ENCODE results near the gene STRN3. TPM values are rescaled to one million over a fixed set of nuclear protein-coding genes. Genes with fewer than 3 reads are reported as not detected.

Gene STRN3
- total and polyA plus RNA-seq, 2 donors (not counting 1 experiment from before 2014, with no cell fraction given): 7.7 to 43.9 TPM

- Histone ChIP-seq H3K9me3 (ENCODE audit: control extremely low read depth in 1 of 3, control insufficient read depth in 2 of 3, insufficient read depth in 1 of 3, low read length in 2 of 3) (peaks cover 0 to 3% (median 0%) of the 10 kb centered on the region in 3 donors), H4K20me1 (ENCODE audit: control insufficient read depth, insufficient read depth, low read length, poor library complexity, severe bottlenecking) (peaks cover 44% of the 10 kb centered on the region), H3K4me1 (ENCODE audit: control insufficient read depth in 2 of 2, insufficient read depth in 2 of 2, low read length in 2 of 2) (peaks cover 4 to 10% of the 10 kb centered on the region in 2 donors), H3K27ac (ENCODE audit: low read length in 2 of 2) (no peak overlapping the region), H3K4me2 (replicated peaks; ENCODE audit: low read depth, low read length, poor library complexity, severe bottlenecking) (no peak overlapping the region), H2AFZ (ENCODE audit: insufficient read depth, low read depth, low read length, poor library complexity, severe bottlenecking) (no peak overlapping the region), H3K4me3 (ENCODE audit: control extremely low read depth in 1 of 5, extremely low read depth in 1 of 5, insufficient read depth in 1 of 5, low read depth in 2 of 5, low read length in 4 of 5) (no peak overlapping the region), H3K9ac (ENCODE audit: low read length) (no peak overlapping the region), H3K27me3 (replicated peaks in 1 of 4; ENCODE audit: control extremely low read depth in 1 of 4, control insufficient read depth in 3 of 4, insufficient read depth in 4 of 4, low read length in 3 of 4) (no peaks in the 10 kb centered on the region), H3K36me3 (replicated peaks in 1 of 2; ENCODE audit: control extremely low read depth in 1 of 2, control insufficient read depth in 1 of 2, extremely low read depth in 1 of 2, insufficient read depth in 2 of 2, low read length in 1 of 2) (no peaks in the 10 kb centered on the region), H3K79me2 (ENCODE audit: control insufficient read depth, insufficient read depth, low read length) (peaks cover 97% of the 10 kb centered on the region)
- Mint-ChIP-seq H3K27me3 (no peaks in the 10 kb centered on the region), H3K27ac (no peak overlapping the region), H3K9me3 (ENCODE audit: insufficient read depth) (no peaks in the 10 kb centered on the region), H3K4me1 (peaks cover 48% of the 10 kb centered on the region), H3K4me3 (no peak overlapping the region)
- DNase-seq (no peak), ATAC-seq (ENCODE audit: low read depth) (no peak)
- intact Hi-C loops (cut with micrococcal nuclease): no loop called here
- TF ChIP-seq, protein P1, sequence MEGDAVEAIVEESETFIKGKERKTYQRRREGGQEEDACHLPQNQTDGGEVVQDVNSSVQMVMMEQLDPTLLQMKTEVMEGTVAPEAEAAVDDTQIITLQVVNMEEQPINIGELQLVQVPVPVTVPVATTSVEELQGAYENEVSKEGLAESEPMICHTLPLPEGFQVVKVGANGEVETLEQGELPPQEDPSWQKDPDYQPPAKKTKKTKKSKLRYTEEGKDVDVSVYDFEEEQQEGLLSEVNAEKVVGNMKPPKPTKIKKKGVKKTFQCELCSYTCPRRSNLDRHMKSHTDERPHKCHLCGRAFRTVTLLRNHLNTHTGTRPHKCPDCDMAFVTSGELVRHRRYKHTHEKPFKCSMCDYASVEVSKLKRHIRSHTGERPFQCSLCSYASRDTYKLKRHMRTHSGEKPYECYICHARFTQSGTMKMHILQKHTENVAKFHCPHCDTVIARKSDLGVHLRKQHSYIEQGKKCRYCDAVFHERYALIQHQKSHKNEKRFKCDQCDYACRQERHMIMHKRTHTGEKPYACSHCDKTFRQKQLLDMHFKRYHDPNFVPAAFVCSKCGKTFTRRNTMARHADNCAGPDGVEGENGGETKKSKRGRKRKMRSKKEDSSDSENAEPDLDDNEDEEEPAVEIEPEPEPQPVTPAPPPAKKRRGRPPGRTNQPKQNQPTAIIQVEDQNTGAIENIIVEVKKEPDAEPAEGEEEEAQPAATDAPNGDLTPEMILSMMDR (IDR thresholded peaks at IDR 0.05): no peak
- TF ChIP-seq EZH2 (IDR thresholded peaks at IDR 0.05; ENCODE audit: borderline replicate concordance, insufficient read depth, low read depth, low read length, poor library complexity, severe bottlenecking): no peak
- POLR2A ChIA-PET: no interaction called here
- CTCF ChIA-PET: interaction anchor here (0.8 to 1.1 kb wide), 3 partner anchors 9 to 13 kb away, joined by 3 to 6 read pairs (median 6); no protein-coding TSS in a partner anchor
Observed at GRCh38 chr14:30990770-30991169, 35.4 kb downstream of the STRN3 start.

DNA sequence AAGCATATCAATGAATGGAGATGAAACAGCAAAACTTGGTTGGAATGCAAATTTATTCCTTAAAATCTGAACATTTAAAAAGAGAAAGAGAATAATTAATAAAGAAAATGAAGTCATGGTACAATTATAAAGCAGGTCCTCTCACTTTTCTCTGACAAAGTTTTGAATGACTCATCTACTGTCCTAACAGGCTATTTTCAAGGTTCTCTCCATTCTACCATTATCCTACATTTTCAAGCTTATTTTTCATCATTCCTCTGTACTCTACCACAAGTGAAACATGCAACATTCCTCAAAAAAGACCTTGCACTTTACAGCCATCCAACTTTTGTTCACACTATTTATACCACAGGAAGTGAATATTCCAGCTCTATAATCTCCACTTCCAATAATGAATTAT is 37.7 kb downstream of the STRN3 start:
- POLR2A ChIA-PET: no interaction called here
- TF ChIP-seq EZH2 (IDR thresholded peaks at IDR 0.05; ENCODE audit: borderline replicate concordance, insufficient read depth, low read depth, low read length, poor library complexity, severe bottlenecking): no peak
- TF ChIP-seq, protein P1 (IDR thresholded peaks at IDR 0.05): no peak
- peaks cover 95% of the 10 kb centered on the region for H3K79me2 ChIP-seq (ENCODE audit: control insufficient read depth, insufficient read depth, low read length)
- no peak overlapping the region for H3K4me2 ChIP-seq (replicated peaks; ENCODE audit: low read depth, low read length, poor library complexity, severe bottlenecking)
- no peaks in the 10 kb centered on the region for H3K27me3 ChIP-seq (replicated peaks in 1 of 4; ENCODE audit: control extremely low read depth in 1 of 4, control insufficient read depth in 3 of 4, insufficient read depth in 4 of 4, low read length in 3 of 4)
- no peak overlapping the region for H3K27ac ChIP-seq (ENCODE audit: low read length in 2 of 2)
- Mint-ChIP-seq H3K9me3 (ENCODE audit: insufficient read depth) (no peaks in the 10 kb centered on the region), H3K27me3 (no peaks in the 10 kb centered on the region), H3K27ac (no peak overlapping the region), H3K4me3 (no peak overlapping the region), H3K4me1 (peaks cover 43% of the 10 kb centered on the region)
- ATAC-seq (ENCODE audit: low read depth) (no peak), DNase-seq (no peak)
- no peak overlapping the region for H3K9ac ChIP-seq (ENCODE audit: low read length)
- no peak overlapping the region for H3K4me3 ChIP-seq (ENCODE audit: control extremely low read depth in 1 of 5, extremely low read depth in 1 of 5, insufficient read depth in 1 of 5, low read depth in 2 of 5, low read length in 4 of 5)
- peaks cover 0 to 3% (median 0%) of the 10 kb centered on the region in 3 donors for H3K9me3 ChIP-seq (ENCODE audit: control extremely low read depth in 1 of 3, control insufficient read depth in 2 of 3, insufficient read depth in 1 of 3, low read length in 2 of 3)
- intact Hi-C loops (cut with micrococcal nuclease): no loop called here
- H3K36me3 ChIP-seq (replicated peaks in 1 of 2; ENCODE audit: control extremely low read depth in 1 of 2, control insufficient read depth in 1 of 2, extremely low read depth in 1 of 2, insufficient read depth in 2 of 2, low read length in 1 of 2): no peaks in the 10 kb centered on the region
- CTCF ChIA-PET: interaction anchor here (1.8 kb wide), 1 partner anchor 9 kb away, joined by 6 read pairs; no protein-coding TSS in a partner anchor
- H4K20me1 ChIP-seq (ENCODE audit: control insufficient read depth, insufficient read depth, low read length, poor library complexity, severe bottlenecking): peaks cover 31% of the 10 kb centered on the region
- H3K4me1 ChIP-seq (ENCODE audit: control insufficient read depth in 2 of 2, insufficient read depth in 2 of 2, low read length in 2 of 2): peaks cover 7 to 10% of the 10 kb centered on the region in 2 donors
- no peak overlapping the region for H2AFZ ChIP-seq (ENCODE audit: insufficient read depth, low read depth, low read length, poor library complexity, severe bottlenecking)

Measured in B cell (primary cell).